Hematopoietic multipotent progenitor cell (in vitro differentiated cells): Measurements from ENCODE around the gene TSNAXIP1. TPM values are rescaled to one million over a fixed set of nuclear protein-coding genes. Genes with fewer than 3 reads are reported as not detected.

Experiments
- DNase-seq, 3 donors: peaks; one replicate each; pipeline ENCODE4 v3.0.0-alpha.2; 2011 to 2015; ENCODE audit warnings: low read depth in 2 of 3, low spot score in 2 of 3
- total RNA-seq: library from RNA; depleted of rRNA; stranded (reverse); fragments of >200 nt; gene quantifications from one replicate; pipeline ENCODE4 v1.2.3, GENCODE V29; 2012

The TSNAXIP1 gene, protein sequence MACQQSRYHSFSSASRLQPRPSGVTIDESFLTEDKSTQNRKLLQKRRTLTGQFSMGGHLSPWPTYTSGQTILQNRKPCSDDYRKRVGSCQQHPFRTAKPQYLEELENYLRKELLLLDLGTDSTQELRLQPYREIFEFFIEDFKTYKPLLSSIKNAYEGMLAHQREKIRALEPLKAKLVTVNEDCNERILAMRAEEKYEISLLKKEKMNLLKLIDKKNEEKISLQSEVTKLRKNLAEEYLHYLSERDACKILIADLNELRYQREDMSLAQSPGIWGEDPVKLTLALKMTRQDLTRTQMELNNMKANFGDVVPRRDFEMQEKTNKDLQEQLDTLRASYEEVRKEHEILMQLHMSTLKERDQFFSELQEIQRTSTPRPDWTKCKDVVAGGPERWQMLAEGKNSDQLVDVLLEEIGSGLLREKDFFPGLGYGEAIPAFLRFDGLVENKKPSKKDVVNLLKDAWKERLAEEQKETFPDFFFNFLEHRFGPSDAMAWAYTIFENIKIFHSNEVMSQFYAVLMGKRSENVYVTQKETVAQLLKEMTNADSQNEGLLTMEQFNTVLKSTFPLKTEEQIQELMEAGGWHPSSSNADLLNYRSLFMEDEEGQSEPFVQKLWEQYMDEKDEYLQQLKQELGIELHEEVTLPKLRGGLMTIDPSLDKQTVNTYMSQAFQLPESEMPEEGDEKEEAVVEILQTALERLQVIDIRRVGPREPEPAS
- 0.54 TPM for total RNA-seq

- DNase-seq: peak; percentile 85 to 100 (median 99)
These were observed at the start of gene TSNAXIP1, which contains the start of gene RANBP10 for GRCh38 chr16:67806428-67807147. Gene TSNAXIP1 (plus strand): TSS chr16:67806889. CDS start chr16:67807150, 261 bp downstream. Gene RANBP10 (minus strand): TSS chr16:67806560. CDS start chr16:67806536, 24 bp downstream.

DNA sequence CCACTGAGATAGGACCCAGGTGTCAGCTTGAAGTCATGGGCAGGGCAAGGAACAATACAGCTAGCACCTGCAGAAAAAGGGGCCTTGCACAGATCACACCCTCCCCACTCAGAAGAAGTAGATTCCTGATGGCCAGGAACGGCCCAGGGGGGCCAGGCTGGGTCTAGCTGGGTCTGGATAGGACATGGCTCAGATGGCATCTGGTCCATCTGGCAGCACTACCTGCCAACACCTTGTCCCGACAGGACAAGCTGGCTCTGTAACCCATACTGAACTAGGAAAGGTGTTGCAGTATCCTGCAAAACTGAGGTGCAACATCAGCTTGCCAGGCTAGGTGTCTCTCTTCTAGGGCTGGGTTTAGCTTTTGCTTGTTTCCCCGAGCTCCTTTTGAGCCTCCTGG lies 48.7 kb upstream of the TSNAXIP1 start:
- no peak for DNase-seq

DNA sequence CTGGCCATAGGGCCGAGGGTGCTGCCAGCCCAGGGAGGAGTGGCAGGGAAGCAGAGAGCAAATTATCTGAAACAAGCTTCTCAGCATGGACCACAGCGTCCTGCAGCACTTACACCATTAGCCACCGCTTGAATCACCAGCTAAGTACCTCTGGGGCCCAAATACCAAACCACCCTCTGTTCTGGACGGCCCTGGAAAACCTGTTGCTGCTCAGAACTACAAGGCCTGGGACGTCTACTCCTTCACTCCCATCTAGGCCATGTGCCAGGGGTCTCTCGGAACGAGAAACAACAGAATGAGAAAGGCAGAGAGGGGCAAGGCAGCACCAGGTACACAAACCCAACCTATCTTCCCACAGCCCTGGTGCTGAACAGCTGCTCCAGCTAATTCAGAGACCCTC lies 47.7 kb upstream of the TSNAXIP1 start:
- DNase-seq: no peak

DNA sequence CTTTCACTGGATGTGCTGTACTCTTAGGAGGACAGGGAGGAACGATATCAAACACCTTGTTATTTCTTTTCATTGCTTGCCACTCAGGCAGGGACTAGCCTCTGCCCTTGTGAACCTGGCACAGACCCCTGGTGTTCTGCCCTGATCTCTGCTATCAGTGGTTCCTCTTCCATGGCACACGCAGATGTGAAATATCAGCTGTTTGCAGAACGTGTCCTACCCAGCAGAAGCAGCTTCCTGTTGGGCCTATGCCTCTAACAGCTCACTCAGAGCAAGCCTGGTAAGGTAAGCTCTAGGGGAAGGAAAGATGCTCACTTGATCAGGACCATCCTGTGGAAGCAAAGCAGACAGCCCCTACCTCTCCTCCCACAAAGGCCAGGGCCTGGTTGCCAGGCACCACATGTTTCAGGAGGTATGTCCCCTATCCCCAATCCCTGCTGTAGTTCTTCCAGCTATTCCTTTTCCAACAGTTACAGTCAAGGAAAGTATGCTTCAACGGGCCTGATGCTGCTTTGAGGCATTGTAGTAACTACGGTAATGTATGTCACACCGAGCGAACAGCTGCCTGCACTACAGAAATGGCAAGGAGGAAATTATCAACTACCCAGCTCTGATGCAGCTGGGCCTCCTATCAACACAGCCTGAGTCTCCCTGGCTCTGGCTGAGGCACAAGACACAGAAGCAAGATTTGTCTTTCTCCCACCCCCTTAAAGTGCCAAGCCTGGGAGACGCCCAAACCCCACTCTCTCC lies 46.3 kb upstream of the TSNAXIP1 start:
- peak in 2 of 3 donors; percentile 59 to 78 for DNase-seq

DNA sequence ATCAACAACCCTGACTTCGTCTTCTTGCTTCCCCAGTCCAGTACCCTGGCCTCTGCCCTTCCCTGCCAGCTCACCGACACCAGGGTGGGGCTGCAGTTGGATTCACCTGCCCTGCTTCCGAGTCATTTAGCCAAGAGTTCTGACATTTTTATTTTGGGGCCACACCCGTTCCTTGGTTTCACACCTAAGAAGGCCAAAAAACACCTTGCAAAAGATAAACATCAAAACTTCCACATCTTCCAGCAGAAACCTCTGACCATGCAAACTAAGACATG lies 45.8 kb upstream of the TSNAXIP1 start:
- DNase-seq: no peak

DNA sequence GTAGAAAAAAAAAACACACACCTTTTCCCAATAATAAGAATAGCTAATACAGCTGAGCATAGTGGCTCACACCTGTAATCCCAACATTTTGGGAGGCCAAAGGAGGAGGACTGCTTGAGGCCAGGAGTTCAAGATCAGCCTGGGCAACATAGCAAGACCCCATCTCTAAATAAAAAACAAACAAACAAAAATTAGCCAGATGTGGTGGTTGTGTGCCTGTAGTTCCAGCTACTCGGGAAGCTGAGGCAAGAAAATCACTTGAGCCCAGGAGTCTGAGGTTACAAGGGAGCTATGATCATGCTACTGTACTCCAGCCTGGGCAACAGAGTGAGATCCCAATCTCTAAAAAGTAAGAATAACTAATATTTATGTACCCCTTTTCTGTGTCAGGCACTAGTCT lies 44.8 kb upstream of the TSNAXIP1 start:
- no peak for DNase-seq

GRCh38 chr16:67762385-67762784 lies 44.3 kb upstream of the TSNAXIP1 start:
- DNase-seq: no peak

- DNase-seq: no peak
These were observed 43.6 kb upstream of the TSNAXIP1 start for GRCh38 chr16:67763066-67763465.

DNA sequence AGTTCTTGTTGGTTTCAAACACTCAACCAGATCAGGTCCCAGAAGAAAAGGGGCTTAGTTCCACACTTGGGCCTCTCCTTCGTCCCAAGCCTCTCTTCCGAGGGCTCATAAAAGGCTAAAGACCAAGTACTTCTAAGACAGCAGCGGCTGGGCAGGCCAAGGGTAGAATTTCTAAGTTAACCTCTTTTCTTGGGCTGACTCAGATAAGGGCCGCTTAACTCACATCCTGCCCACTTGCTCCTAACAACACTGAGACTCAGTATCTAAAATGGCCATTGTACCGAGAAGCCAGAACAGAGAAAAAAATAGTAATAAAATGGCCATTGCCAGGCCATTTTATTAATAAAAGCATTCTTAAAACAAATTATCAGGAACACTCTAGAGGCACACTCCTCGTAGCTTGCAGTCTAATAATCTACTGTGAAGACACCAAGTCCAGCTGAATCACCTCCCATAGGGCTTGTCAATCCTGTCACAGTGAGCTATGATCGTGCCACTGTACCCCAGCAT lies 42.5 kb upstream of the TSNAXIP1 start:
- DNase-seq: no peak

DNA sequence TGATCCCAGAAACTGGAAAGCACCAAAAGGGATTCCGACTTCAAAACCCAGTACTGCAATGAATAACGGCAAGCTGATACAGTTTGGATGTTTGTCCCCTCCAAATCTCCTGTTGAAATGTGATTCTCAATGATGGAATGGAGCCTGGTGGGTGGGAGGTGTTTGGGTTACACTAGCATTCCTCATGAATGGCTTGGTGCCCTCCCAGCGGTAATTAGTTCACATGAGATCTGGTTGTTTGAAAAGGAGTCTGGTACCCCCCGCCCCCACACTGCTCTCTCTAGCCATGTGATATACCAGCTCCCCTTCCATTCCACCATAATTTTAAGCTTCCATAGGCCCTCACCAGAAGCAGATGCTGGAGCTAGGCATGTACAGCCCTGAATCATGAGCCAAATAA lies 40.4 kb upstream of the TSNAXIP1 start:
- no peak for DNase-seq

DNA sequence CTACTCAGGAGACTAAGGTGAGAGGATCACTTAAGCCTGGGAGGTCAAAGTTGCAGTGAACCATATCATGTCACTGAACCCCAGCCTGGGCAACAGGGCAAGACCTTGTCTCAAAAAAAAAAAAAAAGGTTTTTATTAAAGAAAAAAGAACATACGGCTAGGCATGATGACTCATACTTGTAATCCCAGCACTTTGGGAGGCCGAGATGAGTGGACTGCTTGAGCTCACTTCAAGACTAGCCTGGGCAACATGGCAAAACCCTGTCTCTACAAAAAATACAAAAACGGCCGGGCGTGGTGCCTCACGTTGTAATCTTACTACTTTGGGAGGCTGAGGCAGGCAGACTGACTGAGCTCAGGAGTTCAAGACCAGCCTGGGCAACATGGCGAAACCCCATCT lies 38.7 kb upstream of the TSNAXIP1 start:
- DNase-seq: no peak

DNA sequence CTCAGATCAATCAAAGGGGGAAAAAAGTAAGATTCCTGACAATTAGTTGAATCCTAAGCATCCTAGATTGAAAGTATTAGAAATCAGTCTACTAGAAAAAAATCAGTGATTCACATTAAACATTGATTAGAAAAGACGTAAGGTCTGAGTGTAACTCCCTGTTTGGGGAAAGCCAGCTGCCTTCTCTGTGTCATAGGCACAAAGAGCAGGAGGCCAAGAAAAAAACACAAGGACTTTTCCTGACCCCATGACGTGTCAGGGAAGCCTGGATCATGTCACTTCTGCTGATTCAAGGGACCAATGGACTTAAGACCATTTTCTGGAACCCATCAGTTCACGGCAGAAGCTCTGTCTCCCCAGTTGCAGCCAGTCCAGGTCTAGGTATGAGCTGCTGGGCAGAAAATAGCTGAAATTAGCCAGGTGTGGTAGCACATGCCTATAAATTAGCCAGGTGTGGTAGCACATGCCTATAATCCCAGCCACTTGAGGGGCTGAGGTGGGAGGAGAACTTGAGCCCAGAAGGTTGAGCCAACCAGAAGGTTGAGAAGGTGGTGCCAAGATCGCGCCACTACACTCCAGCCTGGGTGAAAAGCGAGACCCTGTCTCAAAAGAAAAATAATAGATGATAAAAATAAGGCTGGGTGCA lies 36.2 kb upstream of the TSNAXIP1 start:
- DNase-seq: no peak

DNA sequence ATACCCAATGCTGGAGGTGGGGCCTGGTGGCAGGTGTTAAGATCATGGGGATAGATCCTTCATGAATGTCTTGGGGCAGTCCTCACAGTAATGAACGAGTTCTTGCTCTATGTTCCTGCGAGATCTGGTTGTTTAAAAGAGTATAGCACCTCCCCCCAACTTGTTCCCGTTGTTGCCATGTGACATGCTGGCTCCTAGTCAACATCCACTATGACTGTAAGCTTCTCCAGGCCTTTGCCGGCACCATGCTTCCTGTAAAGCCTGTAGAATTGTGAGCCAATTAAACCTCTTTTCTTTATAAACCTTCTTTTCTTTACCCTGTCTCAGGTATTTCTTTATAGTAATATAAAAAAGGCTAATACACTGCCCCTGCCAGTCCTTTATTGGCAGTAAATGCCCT lies 33.6 kb upstream of the TSNAXIP1 start:
- DNase-seq: no peak

DNA sequence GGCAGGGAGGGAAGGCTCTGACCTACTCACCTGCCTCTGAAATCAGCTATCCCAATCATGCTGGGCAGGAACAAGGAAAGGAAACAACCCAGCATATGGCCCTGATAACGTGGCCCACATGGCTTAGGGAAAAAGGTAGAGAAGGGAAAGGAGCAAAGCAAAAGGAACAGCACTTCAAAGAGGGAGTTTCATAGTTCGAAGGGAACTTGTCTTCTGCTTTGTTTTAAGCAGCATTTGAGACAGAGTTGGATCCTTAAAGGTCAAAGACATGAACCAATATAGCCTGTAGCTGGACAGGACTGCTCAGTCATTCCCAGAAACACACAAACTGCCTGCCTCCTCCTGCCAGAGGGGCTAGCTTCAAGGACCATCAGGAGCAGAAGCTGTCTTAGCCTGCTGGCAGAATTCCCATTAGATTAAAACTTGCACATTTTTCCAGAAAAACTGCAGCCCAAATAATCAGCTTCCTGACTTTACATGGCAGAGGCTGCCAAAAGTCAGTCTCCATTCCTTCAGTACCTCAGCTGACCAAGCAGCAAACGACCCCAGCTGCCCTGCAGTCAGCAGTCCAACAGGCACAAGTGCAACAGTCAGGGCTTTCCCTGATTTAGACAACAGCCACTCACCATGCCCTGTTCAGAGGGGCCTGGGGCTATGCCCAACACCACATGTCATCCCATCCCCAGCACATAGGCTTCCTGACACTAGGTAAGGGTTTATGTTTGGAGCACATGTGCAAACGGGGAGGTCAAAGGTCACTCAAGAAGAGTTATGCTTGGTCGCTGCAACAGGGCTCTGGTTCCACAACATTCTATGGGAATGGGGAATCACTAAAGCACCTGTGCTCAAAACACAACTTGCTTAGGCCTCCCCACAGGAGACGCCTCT lies 32.9 kb upstream of the TSNAXIP1 start:
- DNase-seq: no peak

GRCh38 chr16:67774457-67774853 lies 32.2 kb upstream of the TSNAXIP1 start:
- DNase-seq: no peak

DNA sequence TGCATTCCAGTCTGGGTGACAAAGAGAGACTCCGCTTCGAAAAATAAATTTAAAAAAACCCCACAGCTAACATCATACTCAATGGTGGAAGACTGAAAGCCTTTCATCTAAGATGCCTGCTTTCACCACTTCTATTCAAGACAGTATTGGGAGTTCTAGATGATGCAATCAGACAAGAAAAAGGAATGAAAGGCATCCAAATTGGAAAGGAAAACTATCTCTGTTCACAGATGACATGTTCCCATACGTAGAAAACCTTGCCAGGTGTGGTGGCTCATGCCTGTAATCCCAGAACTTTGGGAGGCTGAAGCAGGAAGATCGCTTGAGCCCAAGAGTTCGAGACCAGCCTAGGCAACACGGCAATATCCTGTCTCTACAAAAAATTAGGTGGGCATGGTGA lies 31.4 kb upstream of the TSNAXIP1 start:
- no peak for DNase-seq

GRCh38 chr16:67779256-67780014 lies 27.3 kb upstream of the TSNAXIP1 start:
- DNase-seq: no peak

DNA sequence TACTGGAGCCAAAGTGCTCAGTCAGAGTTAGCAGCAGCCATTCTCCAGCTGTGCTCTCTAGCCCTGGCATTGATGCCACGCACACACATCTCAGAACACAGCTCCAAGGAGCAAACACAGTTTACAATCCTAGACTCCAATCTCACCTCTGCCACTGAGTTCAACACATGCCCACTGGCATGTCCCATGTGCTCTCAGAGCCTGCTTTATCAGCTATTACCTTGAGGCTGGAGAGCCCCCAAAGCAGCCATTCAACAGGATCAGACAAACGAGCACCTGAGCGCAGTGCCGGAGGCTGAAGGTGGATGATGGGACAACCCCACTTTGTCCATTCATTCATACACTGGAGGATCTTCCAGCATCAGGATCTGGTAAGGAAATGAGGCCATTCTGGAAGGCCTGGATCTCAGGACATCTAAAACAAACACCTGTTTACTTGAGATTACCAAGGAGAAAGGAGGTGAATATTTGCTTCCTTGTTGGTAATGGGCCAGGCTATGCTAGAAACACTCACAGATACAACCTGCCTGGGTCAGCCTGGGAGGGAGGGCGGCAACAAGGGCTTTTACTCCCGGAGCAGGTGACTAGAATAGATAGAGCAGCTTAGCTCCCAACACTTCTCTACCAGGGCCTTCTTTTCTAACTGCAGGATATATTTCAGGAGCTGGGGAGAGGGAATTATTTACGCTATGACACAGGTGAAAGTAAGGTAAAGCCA lies 25.7 kb upstream of the TSNAXIP1 start:
- no peak for DNase-seq
